ENCODE measurements around the gene ETS2. TPM values are rescaled to one million over a fixed set of nuclear protein-coding genes. Genes with fewer than 3 reads are reported as not detected.

Gene ETS2
- total and polyA plus RNA-seq, 10 of the 15 experiments (the other 5 are each of a cell fraction or from before 2014, with no cell fraction given) = 0.52 to 8.6 (median 3.8) TPM

DNA sequence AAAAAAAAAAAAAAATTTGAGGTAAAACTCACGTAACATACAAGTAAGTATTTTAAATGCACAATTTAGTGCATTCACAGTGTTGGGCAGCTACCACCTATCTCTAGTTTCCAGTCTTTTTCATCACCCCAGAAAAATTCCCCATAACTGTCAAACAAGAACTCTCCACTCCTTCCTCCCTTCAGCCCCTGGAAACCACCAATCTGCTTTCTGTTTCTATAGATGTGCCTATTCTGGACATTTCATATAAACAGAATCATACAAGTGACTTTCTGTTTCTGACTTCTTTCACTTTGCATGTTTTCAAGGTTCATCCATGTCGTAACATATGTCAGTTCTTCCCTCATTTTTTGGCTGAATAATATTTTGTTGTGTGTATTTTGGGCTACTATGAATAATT, 24.9 kb upstream of the ETS2 start (continued):
- TF ChIP-seq, protein P1, sequence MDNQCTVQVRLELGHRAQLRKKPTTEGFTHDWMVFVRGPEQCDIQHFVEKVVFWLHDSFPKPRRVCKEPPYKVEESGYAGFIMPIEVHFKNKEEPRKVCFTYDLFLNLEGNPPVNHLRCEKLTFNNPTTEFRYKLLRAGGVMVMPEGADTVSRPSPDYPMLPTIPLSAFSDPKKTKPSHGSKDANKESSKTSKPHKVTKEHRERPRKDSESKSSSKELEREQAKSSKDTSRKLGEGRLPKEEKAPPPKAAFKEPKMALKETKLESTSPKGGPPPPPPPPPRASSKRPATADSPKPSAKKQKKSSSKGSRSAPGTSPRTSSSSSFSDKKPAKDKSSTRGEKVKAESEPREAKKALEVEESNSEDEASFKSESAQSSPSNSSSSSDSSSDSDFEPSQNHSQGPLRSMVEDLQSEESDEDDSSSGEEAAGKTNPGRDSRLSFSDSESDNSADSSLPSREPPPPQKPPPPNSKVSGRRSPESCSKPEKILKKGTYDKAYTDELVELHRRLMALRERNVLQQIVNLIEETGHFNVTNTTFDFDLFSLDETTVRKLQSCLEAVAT (IDR thresholded peaks at IDR 0.05) = 0 out of 2 replicates have a peak, but pooled peaks have one; percentile 18
- TF ChIP-seq NRF1 (conservative IDR thresholded peaks at IDR 0.05; ENCODE audit: low read depth, low read length) (no peak), ETV6 (conservative IDR thresholded peaks at IDR 0.05 in 1 of 2, IDR thresholded peaks at IDR 0.05 in 1 of 2; ENCODE audit: borderline replicate concordance in 1 of 2, low read depth in 1 of 2) (no peak), RBBP5 (conservative IDR thresholded peaks at IDR 0.05) (no peak), RCOR1 (conservative IDR thresholded peaks at IDR 0.05; ENCODE audit: low read depth, low read length) (no peak), KAT2A (conservative IDR thresholded peaks at IDR 0.05; ENCODE audit: control insufficient read depth, low read depth, low read length) (no peak), MTA3 (IDR thresholded peaks at IDR 0.05; ENCODE audit: borderline replicate concordance, low read length) (no peak), IKZF2 (IDR thresholded peaks at IDR 0.05) (peak; percentile 45 to 65; a peak in 3 of 4 replicates), HDAC2 (IDR thresholded peaks at IDR 0.05) (no peak), MEF2A (IDR thresholded peaks at IDR 0.05; ENCODE audit: insufficient read depth, low read depth, low read length) (peak; percentile 64)
- TF ChIP-seq, protein P2, sequence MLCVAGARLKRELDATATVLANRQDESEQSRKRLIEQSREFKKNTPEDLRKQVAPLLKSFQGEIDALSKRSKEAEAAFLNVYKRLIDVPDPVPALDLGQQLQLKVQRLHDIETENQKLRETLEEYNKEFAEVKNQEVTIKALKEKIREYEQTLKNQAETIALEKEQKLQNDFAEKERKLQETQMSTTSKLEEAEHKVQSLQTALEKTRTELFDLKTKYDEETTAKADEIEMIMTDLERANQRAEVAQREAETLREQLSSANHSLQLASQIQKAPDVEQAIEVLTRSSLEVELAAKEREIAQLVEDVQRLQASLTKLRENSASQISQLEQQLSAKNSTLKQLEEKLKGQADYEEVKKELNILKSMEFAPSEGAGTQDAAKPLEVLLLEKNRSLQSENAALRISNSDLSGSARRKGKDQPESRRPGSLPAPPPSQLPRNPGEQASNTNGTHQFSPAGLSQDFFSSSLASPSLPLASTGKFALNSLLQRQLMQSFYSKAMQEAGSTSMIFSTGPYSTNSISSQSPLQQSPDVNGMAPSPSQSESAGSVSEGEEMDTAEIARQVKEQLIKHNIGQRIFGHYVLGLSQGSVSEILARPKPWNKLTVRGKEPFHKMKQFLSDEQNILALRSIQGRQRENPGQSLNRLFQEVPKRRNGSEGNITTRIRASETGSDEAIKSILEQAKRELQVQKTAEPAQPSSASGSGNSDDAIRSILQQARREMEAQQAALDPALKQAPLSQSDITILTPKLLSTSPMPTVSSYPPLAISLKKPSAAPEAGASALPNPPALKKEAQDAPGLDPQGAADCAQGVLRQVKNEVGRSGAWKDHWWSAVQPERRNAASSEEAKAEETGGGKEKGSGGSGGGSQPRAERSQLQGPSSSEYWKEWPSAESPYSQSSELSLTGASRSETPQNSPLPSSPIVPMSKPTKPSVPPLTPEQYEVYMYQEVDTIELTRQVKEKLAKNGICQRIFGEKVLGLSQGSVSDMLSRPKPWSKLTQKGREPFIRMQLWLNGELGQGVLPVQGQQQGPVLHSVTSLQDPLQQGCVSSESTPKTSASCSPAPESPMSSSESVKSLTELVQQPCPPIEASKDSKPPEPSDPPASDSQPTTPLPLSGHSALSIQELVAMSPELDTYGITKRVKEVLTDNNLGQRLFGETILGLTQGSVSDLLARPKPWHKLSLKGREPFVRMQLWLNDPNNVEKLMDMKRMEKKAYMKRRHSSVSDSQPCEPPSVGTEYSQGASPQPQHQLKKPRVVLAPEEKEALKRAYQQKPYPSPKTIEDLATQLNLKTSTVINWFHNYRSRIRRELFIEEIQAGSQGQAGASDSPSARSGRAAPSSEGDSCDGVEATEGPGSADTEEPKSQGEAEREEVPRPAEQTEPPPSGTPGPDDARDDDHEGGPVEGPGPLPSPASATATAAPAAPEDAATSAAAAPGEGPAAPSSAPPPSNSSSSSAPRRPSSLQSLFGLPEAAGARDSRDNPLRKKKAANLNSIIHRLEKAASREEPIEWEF (IDR thresholded peaks at IDR 0.05; ENCODE audit: insufficient replicate concordance, low read depth, low read length) = no peak
- TF ChIP-seq, protein P3, sequence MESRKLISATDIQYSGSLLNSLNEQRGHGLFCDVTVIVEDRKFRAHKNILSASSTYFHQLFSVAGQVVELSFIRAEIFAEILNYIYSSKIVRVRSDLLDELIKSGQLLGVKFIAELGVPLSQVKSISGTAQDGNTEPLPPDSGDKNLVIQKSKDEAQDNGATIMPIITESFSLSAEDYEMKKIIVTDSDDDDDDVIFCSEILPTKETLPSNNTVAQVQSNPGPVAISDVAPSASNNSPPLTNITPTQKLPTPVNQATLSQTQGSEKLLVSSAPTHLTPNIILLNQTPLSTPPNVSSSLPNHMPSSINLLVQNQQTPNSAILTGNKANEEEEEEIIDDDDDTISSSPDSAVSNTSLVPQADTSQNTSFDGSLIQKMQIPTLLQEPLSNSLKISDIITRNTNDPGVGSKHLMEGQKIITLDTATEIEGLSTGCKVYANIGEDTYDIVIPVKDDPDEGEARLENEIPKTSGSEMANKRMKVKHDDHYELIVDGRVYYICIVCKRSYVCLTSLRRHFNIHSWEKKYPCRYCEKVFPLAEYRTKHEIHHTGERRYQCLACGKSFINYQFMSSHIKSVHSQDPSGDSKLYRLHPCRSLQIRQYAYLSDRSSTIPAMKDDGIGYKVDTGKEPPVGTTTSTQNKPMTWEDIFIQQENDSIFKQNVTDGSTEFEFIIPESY (IDR thresholded peaks at IDR 0.05) = no peak
